ENCODE data around the gene OR6C76.

OR6C76 gene

DNA sequence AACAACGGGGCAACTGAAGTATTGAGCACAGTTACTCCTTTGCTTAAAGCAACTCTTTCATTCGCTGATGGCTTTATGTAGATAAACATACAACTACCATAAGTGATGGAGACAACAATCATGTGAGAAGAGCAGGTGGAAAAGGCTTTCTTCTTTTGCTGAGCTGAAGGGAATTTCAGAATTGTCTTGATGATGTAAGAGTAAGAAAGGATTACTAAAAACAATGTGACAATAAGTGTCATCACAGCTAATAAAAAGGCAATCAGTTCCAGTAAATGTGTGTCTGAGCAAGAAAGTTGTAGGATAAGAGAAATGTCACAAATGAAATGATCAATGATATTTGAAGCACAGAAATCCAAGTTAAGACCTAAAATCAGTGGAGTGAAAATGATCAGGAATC, 43.2 kb downstream of the OR6C76 start:
- DNase-seq (ENCODE audit: low read depth in 2 of 2) = no peak

- no peak for DNase-seq (ENCODE audit: low read depth in 2 of 2)
Measured at GRCh38 chr12:55470088-55470829, 44.2 kb downstream of the OR6C76 start, which contains the start of gene OR6C70. TSS of gene OR6C70 (minus strand) at chr12:55470138. CDS start at chr12:55470138, 0 bp downstream.

GRCh38 chr12:55472264-55472663, 46.2 kb downstream of the OR6C76 start:
- no peak for DNase-seq (ENCODE audit: low read depth in 2 of 2)
